CD4-positive, alpha-beta T cell treated with Interleukin-1 beta for 1 hour (primary cell): ENCODE results near the gene MESP2.
A peak's percentile ranks its signal among the peaks of the same experiment; 100 is the strongest.

ENCODE experiments used
- DNase-seq, 2 donors: peaks; one replicate each; pipeline ENCODE4 v3.0.0-alpha.2; 2020 to 2022

Gene MESP2

DNA sequence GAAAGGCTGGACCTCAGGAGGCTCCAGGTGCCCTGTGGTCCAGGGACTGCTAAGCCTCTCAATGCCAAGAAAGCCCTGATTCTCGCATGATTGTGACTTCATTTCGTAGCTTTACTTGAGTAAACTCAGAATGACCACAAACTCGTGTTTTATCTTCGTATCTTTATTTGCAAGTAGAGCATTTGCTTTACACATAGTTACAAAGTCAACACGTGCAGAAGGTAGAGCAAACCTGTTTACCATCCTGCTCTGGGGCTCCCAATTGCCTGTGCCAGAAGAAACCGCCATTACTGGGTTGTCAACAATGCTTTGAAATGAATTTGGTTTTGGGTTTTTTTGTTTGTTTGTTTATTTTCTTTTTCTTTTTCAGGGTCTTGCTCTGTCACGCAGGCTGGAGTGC, 19.2 kb upstream of the MESP2 start:
- DNase-seq, result no peak

DNA sequence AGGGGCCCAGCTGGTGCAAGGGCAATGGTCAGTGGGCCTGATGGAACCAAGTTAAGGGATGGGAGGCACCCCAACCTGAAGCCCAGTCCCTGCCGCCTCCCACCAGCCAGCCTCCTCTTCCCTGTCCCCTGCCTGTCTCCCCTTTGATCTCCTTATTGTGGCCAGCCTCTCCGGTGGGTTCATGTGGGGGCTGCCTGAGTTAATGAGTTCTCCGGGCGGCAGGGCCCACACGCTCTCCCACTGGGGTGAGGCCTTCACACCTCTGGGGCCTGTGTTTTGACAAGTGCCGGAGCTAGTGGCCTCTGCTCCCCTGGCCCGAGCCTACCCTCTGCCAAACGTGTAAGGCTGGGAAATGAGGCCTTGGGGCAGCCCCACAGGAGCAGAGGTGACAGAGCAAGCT, 17.8 kb upstream of the MESP2 start:
- no peak for DNase-seq

DNA sequence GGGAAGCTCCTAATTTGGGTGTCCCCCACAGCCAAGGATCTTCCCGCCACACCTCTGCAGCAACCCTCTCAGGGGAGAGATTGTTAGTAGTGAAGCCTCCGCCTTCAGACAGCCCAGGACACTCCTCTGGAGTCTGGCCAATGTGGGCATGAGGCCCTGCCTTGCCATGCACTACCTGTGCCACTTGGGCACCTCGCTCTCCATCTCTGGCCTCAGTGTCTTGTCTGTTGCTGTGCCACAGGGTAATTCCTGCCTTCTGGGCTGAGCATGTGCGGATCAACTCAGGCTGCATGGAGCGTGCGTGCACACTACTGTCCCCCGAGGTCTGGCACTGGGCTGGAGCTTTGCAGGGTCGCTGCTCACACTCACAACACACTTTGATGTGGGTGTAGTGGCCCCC, 17.2 kb upstream of the MESP2 start:
- no peak for DNase-seq

DNA sequence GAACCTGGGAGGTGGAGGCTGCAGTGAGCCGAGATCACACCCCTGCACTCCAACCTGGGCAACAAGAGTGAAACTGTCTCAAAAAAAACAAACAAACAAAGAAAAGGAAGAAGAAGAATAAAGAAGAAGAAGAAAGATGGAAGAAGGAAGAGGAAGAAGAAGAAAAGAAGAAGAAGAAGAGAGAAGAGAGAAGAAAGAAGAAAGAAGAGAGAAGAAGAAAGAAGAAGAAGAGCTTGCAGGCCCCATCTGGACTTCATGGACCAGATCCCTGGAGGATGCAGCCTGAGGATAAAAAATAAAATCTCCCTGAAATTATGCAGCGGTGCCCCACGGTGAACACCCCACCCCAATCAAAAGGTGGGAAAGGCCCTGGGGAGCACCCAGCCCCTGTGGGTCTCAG, 16.3 kb upstream of the MESP2 start:
- DNase-seq, result no peak

DNA sequence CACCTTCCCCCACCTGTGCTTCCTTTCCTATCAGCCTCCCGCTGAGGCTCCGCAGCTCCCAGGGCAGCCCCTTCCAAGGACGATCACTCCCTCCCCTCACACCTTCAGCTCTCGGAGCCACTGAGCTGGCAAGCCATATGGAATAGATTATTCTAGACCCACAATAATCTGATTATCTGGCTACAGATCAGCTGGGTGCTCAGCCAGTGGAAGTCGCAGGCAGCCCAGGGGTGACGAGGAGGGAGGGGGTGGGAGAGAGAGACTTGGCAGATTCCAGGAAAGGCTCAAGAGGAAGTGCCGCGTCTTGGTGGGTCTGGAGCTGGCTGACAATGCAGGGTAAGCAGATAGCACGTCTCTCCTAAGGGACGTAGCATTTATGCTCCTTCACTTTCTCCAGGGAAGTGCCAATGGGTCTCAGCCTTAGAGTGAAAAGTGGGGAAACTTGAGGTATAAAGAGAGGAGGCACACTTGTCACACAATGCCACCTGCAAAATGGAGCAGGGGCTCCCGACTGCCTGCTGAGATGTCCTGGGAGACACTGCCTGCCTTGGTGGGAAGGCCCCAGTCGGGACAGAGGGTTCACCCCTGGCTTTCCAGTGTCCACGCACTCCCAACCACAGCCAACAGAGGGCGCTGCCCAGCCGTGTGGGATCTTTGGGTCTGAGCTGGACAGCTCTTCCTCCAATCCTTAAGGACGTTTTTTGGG, 15.7 kb upstream of the MESP2 start:
- DNase-seq, result peak; percentile 62 to 65

DNA sequence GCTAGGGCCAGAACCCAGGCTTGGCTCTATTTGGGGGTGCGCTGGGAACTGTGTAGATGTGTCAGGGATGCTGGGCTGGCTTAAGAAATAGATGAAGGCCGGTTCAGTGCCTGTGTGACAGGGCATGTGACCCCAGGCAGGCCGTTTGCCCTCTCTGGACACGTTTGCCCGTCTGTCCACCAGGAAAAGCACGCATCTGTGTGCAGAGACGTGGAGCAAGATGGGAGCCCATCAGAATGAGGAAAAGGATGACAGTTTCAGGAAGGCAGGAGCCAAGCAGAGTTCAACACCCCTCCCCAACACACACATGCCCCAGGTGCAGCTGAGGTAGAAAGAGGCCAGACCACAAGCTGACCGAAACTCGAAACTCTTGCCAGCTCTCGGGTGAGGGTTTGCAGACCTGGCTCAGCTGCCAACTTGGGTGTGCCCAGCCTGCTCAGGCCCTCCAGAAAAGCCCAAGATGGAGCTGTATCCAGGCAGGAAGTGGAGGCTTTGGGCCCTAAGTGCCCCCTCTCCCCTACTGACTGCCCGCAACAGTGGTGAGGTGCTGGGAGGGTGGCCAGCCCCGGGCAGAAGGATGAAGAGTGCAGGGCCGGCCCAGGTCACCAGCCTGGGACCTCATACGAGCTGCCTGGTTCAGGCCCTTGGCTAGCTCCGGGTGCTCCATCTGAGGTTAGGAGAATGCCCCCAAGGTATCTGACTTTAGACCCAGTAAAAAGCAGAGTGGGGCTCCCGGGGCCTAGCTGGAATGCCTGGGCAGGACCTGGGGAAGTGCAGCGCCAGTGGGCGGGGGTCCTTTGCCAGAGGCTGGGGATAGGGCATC, 14.9 kb upstream of the MESP2 start:
- DNase-seq, result no peak

DNA sequence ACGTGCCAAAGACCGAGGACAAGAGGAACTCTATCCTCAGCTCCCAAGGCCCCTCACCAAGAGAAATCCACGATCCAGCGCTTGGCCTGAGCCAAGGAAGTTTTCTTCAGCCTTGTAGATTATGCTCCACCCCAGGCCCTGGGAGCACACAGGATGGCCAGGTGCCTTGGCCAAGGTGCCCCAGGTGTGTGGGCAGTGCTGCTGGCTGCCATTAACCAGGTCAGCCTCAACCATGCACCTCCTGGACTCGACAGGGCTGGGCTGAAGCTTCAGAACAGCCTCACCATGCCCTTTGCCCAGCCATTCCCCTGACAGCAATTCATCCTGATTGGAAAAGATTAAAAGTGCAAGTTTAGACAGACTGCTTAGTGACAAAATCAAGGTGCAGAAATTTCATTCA, 14.2 kb upstream of the MESP2 start:
- no peak for DNase-seq

DNA sequence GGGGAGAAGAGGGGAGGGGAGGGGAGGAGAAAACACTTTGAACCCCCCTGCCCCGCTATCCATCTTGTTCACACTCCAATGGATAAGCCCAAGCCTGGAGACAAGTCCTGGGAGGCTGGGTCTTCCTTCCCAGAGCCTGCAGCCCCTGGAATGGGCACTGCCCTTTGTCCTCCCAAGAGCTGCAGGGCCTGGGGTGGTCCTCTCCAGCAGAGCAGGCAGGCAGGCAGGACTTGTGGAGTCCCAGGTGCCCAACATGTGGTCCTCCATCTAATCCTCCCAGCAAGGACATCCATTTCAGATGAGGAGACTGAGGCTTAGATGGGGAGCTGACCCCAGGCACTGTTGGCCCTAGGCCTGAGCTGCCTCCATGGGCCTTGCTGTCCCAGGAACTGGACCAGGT, 10.4 kb upstream of the MESP2 start:
- no peak for DNase-seq

DNA sequence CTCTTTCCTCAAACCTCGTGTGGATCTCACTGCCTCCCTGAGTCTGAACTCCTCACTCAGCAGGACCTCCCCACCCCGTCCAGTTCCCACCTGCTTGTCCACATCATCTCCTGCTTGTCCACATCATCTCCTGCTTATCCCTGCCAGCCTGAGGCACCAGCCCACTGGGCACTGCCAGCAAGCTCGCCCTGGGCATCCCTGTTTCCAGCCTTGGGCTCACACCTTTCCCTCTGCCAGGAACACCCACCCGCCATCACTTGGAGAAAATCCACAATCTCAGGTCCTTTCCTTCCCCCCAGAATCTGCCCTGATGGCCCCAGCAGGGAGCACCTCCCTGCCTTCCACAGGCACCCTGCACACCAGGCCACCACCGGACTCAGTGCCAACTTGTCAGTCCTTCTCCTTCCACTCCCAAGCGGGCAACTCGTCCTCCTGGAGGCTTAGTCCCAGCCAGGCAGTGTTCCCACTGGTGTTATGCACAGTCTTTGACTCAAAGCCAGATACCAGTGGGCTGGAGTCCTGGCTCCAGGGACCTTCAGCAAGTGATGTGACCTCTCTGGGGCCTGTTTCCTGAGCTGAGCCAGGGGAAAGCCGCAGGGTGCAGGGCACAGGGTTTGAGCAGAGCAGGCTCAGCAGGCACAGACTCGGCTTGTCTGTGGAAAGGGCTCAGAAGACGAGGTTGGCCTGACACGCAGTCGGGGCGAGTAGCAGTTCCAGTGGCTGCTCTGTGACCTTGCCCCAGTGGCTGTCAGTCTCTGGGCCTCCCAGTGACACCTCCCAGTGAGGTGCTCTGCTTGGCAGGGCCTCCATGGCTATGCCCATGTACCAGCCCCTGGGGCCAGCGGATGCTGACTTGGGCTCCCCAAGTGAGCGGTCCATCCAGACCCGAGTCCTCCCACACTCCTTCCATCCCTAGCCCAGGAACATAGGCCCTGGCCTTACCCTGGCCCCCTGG, 9.5 kb upstream of the MESP2 start:
- no peak for DNase-seq

DNA sequence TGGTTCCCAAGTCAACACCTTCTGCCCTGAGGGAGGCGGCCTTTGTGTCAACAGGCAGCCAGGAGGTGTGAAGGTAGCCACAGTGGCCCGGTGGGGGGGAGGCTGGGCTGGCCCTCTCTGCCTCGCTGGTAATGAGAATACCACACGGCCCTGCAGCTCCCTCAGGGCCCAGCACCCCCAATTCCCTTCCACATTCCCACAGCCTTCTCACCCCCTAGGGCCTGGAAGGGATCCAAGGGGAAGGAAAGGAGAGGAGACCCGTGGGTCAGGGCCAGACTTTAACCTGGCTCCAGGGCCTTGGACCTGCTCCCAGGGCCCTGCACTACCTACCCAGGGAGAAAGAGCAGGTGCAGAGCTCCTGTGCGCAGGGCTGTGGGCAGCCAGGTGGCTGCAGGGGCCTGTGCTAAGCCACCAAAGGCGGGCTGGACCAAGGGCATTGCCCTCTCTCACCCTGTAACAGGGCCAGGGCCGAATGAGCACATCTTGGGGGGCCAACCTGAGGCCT, 8.7 kb upstream of the MESP2 start:
- no peak for DNase-seq

DNA sequence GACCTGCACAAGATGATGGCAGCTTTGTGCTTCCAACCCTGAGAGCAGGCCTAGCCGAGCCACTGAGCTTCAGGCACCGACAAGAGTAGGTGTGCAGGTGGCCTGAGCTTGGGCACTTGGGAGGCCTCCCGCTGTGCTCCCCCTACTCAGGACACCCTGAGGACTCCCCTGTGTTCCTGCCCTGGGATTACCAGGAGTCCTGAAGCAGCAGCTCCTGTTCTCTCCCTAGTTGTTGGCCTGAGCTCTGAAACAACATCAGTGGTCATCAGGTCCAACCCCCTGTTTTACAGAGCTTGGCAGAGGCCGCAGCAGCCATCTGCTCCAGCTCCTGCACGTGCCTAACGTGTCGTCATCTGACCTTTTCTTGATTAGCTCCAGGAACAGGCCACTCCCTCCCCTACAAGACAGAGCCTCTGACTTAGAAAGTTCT, 8.0 kb upstream of the MESP2 start:
- no peak for DNase-seq

DNA sequence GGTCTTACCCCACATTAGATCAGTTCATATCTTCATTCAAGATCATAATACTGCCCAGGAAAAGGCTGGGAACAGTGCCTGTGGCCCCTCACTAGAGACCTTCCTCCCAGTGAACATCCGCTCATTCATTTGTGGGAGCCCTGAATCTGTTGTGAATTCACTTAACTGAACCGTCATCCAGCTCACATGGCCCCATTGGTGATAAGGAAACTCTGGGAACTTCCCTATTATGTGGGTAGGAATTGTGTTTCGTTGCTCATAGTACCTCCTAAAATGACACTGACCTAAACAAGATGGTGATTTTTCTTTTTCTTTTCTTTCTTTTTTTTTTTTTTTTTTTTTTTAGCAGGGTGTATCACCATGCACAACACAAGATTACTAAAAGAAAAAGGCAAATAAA, 6.8 kb upstream of the MESP2 start:
- DNase-seq, result no peak

DNA sequence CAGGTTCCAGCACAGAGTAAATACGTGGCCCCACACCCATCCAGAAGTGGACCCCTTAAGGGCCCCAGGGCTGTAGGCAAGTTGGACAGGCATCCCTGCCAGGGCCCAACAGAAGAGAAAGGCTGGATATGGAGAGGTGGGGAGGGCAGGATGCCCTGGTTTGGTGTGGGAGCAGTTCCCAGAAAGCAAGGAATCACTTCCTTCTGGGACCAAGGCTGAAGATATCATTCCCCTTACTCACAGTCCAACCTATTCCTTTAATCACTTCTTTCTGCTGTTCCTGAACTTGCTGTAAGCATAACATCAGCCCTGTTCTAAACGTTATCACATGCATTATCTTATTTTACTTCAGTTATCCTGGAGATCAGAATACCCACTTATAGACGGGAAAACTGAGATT, 6.1 kb upstream of the MESP2 start:
- no peak for DNase-seq

DNA sequence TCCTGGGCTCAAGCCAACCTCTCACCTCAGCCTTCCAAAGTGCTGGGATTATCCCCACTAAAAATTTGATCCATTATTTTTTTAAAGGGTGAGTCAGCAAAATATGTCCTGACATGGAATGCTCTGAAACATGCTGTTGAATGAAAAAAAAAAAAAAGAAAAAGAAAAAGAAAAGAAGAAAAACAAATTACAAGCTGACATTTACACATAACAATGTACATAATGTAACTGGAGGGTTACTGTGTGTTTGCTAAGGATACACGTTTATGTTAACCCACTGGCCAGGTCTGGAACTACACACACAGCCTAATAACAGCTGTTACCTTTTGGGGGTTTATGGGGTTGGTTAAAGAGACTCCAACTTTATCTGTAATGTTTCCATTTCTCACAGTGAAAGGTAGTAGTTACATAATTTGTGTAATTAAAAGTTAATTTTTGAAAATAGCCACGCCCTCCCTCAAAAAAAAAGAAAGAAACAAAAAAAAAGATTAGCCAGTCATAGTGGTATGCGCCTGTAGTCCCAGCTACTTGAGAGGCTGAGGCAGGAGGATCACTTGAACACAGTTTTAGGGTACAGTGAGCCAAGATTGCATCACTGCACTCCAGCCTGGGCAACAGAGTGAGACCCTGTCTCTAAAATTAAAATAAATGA, 3.1 kb upstream of the MESP2 start:
- DNase-seq, result no peak

DNA sequence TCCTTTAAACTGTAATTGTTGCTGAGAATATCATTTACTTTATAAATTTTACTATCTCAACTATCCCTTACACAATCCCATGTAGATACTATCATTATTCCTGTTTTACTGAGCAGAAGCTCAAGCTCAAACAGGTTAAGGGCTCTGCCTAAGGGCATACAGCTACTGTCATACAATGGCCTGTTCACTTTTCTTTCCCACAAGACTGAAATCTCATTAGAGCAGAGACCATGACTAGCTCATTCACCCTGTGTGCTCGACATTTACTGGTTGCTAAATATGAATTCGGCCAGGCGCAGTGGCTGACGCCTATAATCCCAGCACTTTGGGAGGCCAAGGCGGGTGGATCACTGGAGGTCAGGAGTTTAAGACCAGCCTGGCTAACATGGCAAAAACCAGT, 1.6 kb upstream of the MESP2 start:
- DNase-seq, result no peak

DNA sequence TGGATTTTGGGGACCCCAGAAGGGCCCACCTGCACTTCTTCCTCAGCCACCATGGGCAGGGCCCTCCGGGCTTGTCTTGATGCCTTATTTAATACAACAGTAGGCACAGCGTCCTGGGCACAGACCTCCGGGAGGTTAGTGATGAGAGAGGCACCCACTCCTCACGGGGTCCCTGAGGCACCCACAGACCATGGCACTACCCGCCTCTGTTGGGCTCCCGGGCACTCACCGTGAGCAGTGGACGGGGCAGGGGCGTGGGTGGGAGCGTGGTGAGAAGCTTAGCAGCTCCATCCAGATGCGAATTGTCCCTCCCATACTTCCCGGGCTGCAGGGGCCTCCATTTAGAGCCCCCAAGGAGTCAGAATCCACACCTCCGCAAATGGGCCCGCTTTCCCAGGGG, 317 bp upstream of the MESP2 start:
- no peak for DNase-seq

DNA sequence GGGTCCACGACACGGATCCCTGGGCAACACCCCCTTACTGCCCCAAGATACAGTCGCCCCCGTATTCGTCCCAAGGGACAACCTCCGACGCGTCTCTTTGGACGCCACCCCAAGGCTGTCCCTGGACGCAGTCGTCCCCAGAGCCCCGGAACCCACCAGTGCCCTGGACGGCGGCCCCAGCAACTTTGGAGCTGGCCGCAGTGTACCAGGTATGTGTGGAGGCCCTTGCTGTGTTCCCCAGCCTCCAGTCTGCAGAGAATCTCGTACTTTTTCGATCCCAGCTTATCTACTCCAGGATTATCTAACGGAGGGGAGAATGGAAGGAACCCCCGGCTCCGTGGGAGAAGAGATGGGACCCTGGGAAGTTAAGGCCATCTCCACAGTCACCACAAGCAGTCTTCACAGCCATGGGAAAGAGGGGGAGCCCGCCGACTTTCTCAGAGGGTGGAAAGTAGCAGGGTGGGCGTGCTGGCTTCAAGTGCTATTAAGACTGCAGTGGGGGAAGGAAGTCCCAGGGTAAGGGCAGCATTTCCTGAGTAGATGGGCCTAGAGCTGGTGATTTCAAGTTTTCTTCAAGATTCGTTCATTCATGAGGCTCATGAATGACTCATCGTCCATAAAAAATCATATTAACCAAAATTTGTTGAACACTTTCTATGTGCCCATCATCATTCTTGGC, 1.1 kb downstream of the MESP2 start:
- DNase-seq, result no peak

DNA sequence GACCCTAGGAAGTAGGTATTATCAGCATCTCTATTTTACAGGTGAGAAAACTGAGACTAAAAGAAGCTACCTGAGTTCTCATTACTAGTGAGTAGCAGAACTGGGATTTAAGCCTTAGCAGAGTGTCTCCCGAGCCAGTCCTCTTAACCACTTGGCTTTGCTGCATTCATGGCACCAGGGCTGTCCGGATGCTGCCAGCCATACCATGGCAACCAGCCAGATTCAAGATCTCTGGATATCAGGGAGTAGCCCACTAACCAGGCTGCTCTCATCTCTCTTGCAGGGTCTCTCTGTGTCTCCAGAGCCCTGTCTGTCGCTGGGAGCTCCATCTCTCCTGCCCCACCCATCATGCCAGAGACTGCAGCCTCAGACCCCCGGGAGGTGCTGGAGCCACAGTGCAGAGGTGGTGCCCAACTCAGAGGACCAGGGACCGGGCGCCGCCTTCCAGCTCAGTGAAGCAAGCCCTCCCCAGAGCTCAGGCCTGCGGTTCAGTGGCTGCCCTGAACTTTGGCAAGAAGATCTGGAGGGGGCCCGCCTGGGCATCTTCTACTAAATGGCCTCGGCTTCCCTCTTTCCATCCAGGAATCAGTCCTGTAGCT, 1.7 kb downstream of the MESP2 start:
- no peak for DNase-seq

DNA sequence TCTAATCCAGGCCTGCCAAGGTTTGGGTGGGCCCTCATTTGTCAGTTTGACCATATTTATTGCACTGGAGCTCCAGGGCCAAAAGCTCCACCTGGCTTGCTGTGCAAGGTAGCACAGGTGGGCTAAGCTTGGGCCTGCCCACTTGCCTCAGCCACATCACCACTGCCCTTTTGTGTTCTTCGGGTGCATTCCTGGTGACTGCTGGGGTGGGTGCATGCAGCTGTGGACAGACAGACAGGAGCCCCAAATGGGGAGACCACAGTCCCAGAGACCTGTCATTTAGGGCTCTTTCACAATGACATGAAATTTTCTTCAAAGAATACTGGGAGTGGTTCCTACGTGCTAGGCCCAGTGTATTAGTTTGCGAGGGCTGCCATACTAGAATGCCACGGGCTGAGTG, 2.7 kb downstream of the MESP2 start:
- no peak for DNase-seq

DNA sequence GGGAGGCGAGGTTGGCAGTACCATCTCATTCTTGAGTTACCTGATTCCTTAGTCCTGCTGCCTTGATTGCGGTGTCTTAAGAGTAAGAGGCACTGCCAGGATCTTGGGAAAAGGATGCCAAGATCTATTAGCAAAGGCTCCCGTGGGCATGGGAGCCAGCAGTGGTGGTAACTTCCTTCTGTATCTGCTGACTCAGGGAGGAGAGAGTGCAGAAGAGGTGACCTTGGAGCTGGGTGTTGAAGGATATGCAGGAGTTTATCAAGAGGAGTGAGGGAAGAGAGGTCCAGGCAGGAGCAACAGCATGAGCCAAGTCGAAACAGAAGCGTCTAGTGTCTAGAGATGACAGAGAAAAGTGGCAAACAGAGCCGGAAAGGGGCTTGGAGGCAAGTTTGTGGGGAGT, 4.5 kb downstream of the MESP2 start:
- DNase-seq, result no peak

DNA sequence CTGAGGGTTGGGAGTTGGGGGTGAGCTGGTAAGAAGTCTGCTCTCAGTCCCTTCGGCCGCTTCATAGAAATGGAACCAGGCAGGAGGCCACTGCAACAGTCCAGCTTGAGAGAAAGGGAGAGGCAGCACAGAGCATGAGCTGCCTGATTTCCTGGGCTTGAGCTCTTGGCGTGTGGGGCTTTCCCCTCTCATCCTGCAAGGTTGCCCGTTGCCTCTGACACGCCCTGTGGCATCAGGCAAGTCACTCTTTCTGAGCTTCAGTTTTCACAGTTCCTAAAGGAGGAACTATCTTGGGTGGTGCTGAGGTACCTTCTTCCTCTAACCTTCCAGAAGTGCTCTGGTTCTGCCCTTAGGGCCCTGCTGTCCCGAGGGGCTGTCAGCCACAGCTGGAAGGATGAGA, 4.9 kb downstream of the MESP2 start:
- DNase-seq, result peak; percentile 6 to 61
